Left hindlimb (tissue), 1 donor: ENCODE data around the gene ZDHHC24.
"Not testable (repeated sequence)": the region's sequence is repeated elsewhere in the genome, so short reads cannot be mapped to it uniquely, and the experiment has no call there.

Experiments used
- DNase-seq: peaks from one replicate; pipeline ENCODE4 v3.0.0-alpha.2; 2018

ZDHHC24 gene

DNA sequence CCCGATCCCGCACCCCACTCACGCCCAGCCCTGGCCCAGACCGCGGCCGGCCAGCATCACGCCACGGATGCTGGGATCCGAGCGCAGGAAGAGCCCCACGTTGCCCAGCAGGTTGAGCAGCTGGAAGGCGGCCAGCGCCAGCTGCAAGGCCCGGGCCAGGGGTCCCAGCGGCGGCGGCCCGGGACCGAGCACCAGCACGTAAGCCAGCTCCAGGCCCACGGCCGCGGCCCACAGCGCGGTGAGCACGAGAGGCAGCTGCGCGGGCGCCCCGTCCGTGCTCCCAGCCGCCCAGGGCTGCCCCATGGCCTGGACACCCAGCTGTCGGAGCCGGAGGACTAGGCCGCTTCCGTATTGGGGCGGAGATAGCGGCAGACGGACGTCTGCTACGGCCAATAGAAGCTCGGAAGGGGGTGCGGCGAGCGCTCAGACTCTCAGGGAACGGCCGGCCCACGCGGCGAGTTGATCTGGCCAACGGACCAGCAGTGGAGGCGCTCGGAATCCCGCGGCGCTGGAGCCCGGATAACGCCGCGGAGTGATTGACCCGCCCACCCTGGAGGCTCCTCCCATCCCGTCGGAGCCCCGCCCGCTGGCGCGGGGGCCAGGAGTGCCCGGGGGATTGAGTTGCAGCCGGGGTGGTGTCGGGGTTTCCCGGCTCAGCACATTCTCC is at the start of gene ZDHHC24:
ZDHHC24 (minus strand) TSS at position 348 of the 667 bp plus-strand sequence; CDS start at position 303, 45 bp downstream.
- DNase-seq, result peak; percentile 95

GRCh38 chr11:66595245-66595904 is 49.5 kb upstream of the ZDHHC24 start:
- peak; percentile 40 for DNase-seq

- no peak for DNase-seq
Measured at GRCh38 chr11:66593650-66594049, 47.8 kb upstream of the ZDHHC24 start.

DNA sequence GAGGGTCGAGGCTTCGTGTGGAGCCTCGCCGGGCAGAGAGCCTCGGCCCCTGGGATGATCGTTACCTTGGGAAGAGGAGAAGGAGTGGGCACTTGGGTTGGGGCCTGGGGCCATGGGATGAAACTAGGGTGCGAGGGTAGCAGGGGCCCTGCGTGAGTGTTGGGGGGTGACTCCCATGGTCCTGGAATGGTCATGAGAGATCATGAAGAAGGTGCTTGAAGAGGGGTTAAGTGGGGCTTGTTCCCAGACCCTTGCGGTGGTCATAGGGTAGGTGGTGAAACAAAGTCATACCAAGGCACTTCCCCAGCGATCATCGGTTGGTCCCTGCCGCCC is 47.4 kb upstream of the ZDHHC24 start:
- no peak for DNase-seq

DNA sequence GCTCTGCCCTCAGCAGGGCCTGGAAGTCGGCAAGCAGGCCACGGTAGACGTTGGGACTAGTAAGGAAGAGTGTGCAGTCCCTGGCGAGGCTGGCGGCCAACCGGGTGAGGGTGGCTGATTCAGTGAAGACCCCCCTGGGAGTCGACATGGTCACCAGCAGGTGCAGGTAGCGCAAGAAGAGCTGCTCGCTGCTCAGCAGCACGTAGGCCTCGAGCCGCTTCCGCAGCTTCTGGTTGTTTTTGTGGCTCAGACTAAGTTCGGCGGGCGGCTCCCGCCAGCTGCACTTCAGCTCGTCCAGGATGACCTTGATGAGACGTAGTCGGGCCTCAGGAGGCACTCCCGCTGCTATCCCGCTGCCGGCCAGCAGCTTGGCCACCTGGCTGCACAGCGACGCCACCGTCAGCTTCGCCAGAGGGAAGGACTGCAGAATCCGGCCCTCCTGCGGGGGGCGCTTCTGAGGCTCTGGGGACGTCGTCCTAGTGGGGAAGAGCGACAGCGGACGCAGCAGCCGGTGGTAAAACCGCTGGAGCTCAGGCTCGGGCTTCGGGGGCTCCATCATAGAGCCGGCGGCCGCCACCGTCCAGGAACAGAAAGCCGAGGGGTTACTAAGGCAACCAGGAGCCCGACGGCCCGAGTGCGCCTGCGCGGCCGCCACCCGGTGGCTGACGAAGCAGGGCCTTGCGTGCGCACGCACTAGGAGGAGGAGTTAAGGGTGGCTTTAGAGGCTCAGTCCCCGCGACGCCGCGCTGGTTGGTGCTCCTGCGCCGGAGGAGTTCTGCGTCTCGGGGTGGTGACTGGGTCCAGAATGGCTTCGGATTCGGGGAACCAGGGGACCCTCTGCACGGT is 46.8 kb upstream of the ZDHHC24 start, which contains the start of the genes CCDC87 and CCS:
CCDC87 (minus strand) TSS at position 607 of the 846 bp plus-strand sequence; CDS start at position 559, 48 bp downstream.
CCS (plus strand) TSS at position 729 of the 846 bp plus-strand sequence; CDS start at position 806, 77 bp downstream.
- DNase-seq, result peak; percentile 97

GRCh38 chr11:66591175-66591574 is 45.3 kb upstream of the ZDHHC24 start:
- DNase-seq, result no peak

DNA sequence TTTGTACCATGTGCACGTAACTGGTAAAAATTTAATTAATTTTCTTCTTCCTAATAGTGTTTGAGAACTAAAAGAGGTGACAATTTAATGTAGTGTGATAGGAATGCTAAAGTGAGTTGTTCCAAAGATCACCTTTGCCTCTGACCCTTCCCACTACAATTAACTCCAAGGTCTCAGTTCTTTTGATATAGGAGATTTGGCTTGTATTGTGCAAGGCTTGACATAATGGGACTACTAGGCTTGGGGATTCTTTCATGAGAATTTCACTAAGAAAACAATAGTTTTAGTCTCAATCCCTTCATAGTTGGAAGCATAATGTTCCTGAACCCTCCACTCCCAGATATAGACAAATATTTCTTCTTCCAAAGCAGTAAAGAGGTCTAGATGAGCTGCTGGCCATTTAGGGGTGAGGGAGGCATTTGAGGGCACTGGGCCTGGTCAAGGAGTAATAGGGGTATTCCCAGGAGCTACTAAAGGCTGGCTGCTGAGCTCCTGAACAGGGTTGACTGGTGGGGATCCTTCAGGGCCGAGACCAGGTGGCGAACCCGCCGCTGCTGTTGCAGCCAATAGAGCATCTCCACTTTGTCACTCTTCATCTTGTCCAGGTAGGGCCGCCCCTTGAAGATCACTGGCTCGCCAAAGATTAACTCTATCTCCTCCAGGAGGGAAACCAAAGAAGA is 44.3 kb upstream of the ZDHHC24 start:
- DNase-seq, result no peak

DNA sequence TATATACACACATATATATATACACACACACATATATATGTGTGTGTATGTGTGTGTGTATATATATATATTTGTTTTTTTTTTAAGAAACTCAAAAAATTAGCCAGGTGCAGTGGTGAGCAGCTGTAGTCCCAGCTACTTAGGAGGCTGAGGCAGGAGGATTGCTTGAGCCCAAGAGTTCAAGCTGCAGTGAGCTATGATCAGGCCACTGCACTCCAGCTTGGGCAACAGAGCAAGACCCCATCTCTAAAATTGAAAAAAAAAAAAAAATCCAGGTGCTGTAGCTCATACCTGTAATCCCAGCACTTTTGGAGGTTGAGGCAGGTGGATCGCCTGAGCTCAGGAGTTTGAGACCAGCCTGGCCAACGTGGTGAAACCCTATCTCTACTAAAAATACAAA is 43.5 kb upstream of the ZDHHC24 start:
- DNase-seq, result not testable (repeated sequence)

GRCh38 chr11:66586136-66586535 is 40.3 kb upstream of the ZDHHC24 start:
- DNase-seq, result no peak

- not testable (repeated sequence) for DNase-seq
Measured at GRCh38 chr11:66585447-66585846, 39.6 kb upstream of the ZDHHC24 start.

GRCh38 chr11:66582565-66583147 is 36.8 kb upstream of the ZDHHC24 start:
- DNase-seq, result not testable (repeated sequence)

DNA sequence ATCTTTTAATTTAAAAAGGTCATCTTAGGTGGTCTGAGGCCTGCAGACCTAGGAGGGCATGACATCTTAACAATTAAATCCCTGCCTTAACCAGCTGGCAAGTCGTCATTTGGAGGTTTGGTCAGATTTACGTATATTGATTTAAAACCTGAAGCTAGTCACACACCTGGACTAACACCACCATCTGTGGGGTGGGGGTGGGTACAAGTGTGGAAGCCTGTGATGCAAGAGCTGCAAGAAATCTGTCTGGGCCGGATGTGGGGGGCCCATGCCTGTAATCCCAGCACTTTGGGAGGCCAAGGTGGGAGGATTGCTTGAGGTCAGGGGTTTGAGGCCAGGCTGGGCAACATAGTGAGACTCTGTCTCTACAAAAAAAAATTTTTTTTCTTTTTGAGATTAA is 35.4 kb upstream of the ZDHHC24 start:
- no peak for DNase-seq

GRCh38 chr11:66580803-66581202 is 35.0 kb upstream of the ZDHHC24 start:
- no peak for DNase-seq

GRCh38 chr11:66579017-66579606 is 33.3 kb upstream of the ZDHHC24 start:
- DNase-seq, result peak; percentile 78

DNA sequence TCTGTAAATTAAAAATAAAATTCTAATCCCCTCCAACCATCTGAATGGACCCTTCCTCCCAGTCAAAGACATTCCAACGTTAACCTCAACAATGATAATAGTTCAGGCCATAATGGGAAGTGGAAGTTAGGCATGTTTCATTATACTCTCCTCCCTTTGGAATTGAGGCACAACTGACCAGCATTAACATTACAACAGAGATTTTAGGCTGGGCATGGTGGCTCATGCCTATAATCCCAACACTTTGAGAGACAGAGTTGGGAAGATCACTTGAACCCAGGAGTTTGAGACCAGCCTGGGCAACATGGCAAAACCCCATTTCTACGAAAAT is 25.0 kb upstream of the ZDHHC24 start:
- no peak for DNase-seq

GRCh38 chr11:66570079-66570849 is 24.4 kb upstream of the ZDHHC24 start:
- no peak for DNase-seq

DNA sequence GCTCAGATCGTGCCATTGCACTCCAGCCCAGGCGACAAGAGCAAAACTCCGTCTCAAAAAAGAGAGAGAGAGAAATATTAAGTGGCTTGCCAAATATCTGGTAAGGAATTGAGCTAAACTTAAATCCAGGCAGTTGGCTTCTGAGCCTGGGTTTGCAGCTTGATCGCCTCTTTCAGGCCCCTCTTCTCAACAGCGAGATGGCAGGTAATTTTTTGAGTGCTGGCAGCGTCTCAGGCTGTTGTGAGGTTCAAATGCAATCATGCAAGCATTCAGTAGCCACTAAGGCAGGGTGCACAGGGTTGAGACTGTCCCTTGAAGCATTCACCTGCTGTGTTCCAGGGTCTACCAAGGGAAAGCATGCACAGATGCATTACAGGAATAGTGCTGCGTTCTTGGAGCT is 23.2 kb upstream of the ZDHHC24 start:
- no peak for DNase-seq

DNA sequence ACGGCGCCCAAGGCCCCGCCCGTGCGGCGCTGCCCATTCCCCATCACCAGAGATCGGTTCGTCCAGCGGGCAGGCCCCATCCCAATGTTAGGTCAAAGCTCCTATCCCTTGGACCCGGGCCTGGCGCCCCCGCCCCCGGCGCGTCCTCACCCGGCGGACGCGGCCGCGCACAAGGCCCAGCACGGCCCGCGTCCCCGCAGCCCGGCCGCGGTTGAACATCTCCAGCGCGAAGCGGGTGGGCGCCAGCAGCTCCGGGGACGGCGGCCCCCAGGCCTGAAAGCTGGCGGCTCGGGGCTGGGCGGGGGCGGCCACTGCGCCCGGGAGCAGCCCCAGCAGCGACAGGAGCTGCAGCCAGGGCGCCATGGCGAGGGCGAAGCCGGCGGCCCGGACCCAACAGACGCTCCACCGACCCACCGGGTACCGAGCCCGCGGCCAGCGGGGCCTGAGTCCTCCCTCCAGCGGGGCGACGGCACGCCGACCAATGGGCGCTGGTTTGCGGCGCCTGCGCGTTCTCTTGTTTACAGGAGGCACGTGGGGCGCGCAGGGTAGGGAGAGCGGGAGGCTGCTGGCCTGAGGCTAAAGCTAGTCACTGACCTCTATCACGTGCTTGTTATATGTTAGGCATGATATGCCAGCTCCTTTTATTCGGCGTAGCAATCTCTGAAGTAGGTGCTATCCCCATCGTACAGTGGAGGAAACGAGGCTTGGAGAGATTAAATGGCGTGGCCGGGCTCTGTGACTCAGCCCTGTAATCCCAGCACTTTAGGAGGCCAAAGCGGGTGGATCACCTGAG is 22.5 kb upstream of the ZDHHC24 start, which contains the start of gene CTSF:
CTSF (minus strand) TSS at position 483 of the 793 bp plus-strand sequence; CDS start at position 363, 120 bp downstream.
- peak; percentile 81 for DNase-seq

DNA sequence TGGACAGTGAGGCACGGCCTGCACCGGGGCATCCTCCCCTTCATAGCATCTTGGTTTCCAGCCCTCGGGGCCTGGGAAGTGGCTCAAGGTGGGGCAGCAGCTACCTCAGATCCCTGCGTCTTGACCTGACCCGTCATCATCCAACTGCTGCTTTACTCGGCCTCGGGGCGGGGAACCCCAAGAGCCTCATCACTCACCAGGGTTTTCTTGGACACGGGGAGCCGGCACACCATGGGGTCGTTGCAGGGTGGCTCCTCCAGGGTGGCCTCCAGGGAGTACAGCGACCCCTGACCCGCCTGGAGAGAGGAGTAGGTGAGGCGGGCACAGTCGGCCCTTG is 21.9 kb upstream of the ZDHHC24 start:
- DNase-seq, result no peak

DNA sequence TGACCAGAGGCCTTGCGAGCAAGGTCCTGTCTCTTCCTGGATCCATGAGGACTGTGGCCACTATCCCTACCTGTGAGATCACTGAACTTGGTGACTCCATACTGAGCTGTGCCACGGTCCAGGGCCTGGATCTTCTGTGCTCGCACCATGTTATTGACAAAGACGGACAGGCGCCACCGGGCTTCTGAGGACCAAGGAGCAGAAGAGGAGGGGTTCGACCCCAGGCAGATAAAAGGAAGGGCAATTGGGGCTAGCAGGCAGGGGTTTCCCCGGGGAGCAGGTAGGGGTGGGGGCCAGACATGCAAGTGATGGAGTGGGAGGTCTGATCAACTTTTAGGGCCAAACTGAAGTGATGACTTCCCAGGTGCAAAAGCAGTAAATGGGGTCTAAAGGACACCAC is 20.4 kb upstream of the ZDHHC24 start:
- no peak for DNase-seq

- DNase-seq, result no peak
Measured at GRCh38 chr11:66564984-66565383, 19.1 kb upstream of the ZDHHC24 start.
